Epithelial cell of proximal tubule (primary cell): ENCODE results near the gene PDGFD. TPM values are rescaled to one million over a fixed set of nuclear protein-coding genes. Genes with fewer than 3 reads are reported as not detected.

Experiments used
- DNase-seq: peaks from one replicate; pipeline ENCODE4 v3.0.0-alpha.2; 2011; ENCODE audit warnings: low read depth
- H3K4me3 ChIP-seq: 2 replicates; pipeline ENCODE4 v1.5.1; 2011; ENCODE audit warnings: low read depth, mild to moderate bottlenecking, low read length
- CTCF ChIP-seq: conservative IDR thresholded peaks from 2 replicates; pipeline ENCODE4 v1.5.1; 2012; ENCODE audit warnings: low read depth, mild to moderate bottlenecking, low read length
- total RNA-seq: library from RNA; depleted of rRNA; stranded (reverse); fragments of >200 nt; gene quantifications from 2 replicates; pipeline ENCODE4 v1.2.3, GENCODE V29; 2015

The PDGFD gene
- total RNA-seq, 1 donor from 2014 or later = 3.4 TPM

GRCh38 chr11:104183593-104183992, 19.6 kb upstream of the PDGFD start:
- TF ChIP-seq CTCF = no peak
- no peak overlapping the region for H3K4me3 ChIP-seq
- DNase-seq = no peak

- no peak overlapping the region for H3K4me3 ChIP-seq
- no peak for TF ChIP-seq CTCF
- DNase-seq = no peak
These were observed 11.8 kb upstream of the PDGFD start for GRCh38 chr11:104175769-104176168.

- no peak for TF ChIP-seq CTCF
- no peak for DNase-seq
- no peak overlapping the region for H3K4me3 ChIP-seq
These were observed 5.1 kb upstream of the PDGFD start for GRCh38 chr11:104169091-104169490.

GRCh38 chr11:104165014-104165413, 1.1 kb upstream of the PDGFD start:
- no peak overlapping the region for H3K4me3 ChIP-seq
- no peak for DNase-seq
- no peak for TF ChIP-seq CTCF

GRCh38 chr11:104163100-104164027, 583 bp downstream of the PDGFD start:
- peak overlapping the region; percentile 63 for H3K4me3 ChIP-seq
- DNase-seq = no peak
- peak; percentile 19 for TF ChIP-seq CTCF

GRCh38 chr11:104161751-104162450, 2.0 kb downstream of the PDGFD start:
- DNase-seq = no peak
- H3K4me3 ChIP-seq = no peak overlapping the region
- no peak for TF ChIP-seq CTCF
